ENCODE results near the gene DNAL1. TPM values are rescaled to one million over a fixed set of nuclear protein-coding genes. Genes with fewer than 3 reads are reported as not detected.

DNAL1 gene
- total and polyA plus RNA-seq, 10 of the 15 experiments (the other 5 are each of a cell fraction or from before 2014, with no cell fraction given), result 2.4 to 18.2 (median 7.4) TPM

DNA sequence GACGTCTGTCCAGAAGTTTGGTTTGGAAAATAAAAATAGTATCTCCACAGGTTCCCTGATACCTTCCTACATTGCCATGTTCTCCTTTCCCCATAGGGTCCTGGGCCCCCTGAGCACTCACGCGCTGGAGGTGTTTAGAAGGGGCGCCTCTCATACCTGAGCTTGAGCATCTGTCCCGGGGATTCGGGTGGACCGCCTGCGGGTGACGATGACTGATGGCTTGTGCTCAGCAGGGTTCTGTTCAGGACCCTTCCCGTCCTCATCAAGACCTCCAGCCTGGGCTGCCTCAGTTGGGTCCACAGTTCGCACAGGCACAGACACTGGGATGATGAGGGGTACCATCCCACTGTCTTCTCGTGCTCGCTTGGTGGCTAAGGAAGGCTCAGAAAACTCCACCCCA is 92.1 kb downstream of the DNAL1 start:
- Histone ChIP-seq H2AFZ (ENCODE audit: control insufficient read depth, low read depth, low read length) (no peak overlapping the region), H3K4me1 (ENCODE audit: control insufficient read depth, insufficient read depth, low read length) (peaks cover 10% of the 10 kb centered on the region), H3K9ac (ENCODE audit: control insufficient read depth, insufficient read depth, low read length) (no peak overlapping the region), H3K4me3 (no peak overlapping the region), H3K27me3 (replicated peaks in 1 of 2; ENCODE audit: control insufficient read depth in 2 of 2, insufficient read depth in 2 of 2, low read length in 1 of 2) (no peaks in the 10 kb centered on the region), H3K9me3 (replicated peaks; ENCODE audit: control insufficient read depth, insufficient read depth, low read length) (no peaks in the 10 kb centered on the region), H3K79me2 (ENCODE audit: control insufficient read depth, insufficient read depth, low read length) (peaks cover 37% of the 10 kb centered on the region), H3K36me3 (ENCODE audit: control insufficient read depth in 2 of 2, insufficient read depth in 2 of 2, low read length in 1 of 2) (peaks cover 38% of the 10 kb centered on the region in 2 experiments), H3K4me2 (ENCODE audit: control insufficient read depth, insufficient read depth) (no peak overlapping the region), H4K20me1 (ENCODE audit: control insufficient read depth, insufficient read depth) (peaks cover 6% of the 10 kb centered on the region), H3K27ac (ENCODE audit: control insufficient read depth, insufficient read depth) (no peak overlapping the region)
- ChIA-PET POLR2A (no interaction called here), RAD21 (ENCODE audit: unreplicated experiment) (no interaction called here), CTCF (no interaction called here), SMC1A (ENCODE audit: uncharacterized antibody, unreplicated experiment) (no interaction called here)
- BruUV-seq (replicated peaks), result no TSS peak
- intact Hi-C loops (cut with micrococcal nuclease; ENCODE audit: unreplicated experiment) (no loop called here), in situ Hi-C loops (cut with MboI) (loop anchor here (25.0 kb wide), 1 partner anchor 300 kb away; no protein-coding TSS in a partner anchor)
- no peak for ATAC-seq
- WGBS (ENCODE audit: insufficient coverage, insufficient replicate concordance, low lambda C conversion rate, missing lambda C conversion rate), result 92% methylated on average over 13 of the region's 13 CpGs
- TF ChIP-seq YBX1 (IDR thresholded peaks at IDR 0.05) (no peak), NBN (IDR thresholded peaks at IDR 0.05) (no peak), POLR2A (IDR thresholded peaks at IDR 0.05; ENCODE audit: low read depth, low read length) (peak; percentile 30; the same call in 1 of the 2 replicates), KLF5 (IDR thresholded peaks at IDR 0.05; ENCODE audit: partially characterized antibody) (no peak), HDAC6 (IDR thresholded peaks at IDR 0.05; ENCODE audit: unreplicated experiment) (no peak), BCL11A (IDR thresholded peaks at IDR 0.05; ENCODE audit: low read depth, low read length) (no peak)
- no peak for DNase-seq (ENCODE audit: low read depth, low spot score)
- FAIRE-seq, result no peak

DNA sequence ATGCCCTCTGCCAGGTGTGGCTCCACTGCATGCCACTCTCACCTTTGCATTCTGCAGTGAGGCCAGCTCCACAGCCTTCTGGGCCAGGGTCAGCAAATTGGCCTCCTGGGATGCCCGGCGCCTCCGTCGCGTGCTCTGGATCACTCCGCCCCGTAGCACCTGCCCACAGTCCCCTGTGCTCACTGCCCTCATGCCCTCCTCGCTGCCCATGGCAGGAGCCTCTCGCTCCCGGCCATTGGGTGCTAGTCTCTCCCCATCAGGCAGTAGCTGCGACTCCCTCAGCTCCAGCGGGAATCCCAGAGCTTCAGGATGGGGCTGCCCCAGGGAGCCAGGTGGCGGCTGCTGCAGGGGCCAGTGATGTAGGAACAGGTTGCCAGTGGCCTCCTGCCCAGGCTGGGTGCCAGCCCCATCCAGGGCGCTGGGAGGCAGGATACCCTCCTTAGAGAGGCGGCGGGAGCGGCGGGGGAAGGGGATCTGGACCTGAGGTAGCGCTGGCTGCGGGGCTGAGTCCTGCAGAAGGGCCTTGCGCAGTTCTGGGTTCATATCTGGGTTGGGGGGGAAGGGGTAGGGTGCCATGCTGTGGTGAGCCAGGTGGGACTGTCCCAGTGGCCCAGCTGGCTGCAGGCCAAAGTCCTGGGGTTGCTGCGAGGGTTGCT is 93.9 kb downstream of the DNAL1 start:
- BruUV-seq (replicated peaks), result no TSS peak
- 98% methylated on average over 20 of the region's 22 CpGs for WGBS (ENCODE audit: insufficient coverage, insufficient replicate concordance, low lambda C conversion rate, missing lambda C conversion rate)
- intact Hi-C loops (cut with micrococcal nuclease; ENCODE audit: unreplicated experiment), result no loop called here
- Histone ChIP-seq H4K20me1 (ENCODE audit: control insufficient read depth, insufficient read depth) (peaks cover 13% of the 10 kb centered on the region), H2AFZ (ENCODE audit: control insufficient read depth, low read depth, low read length) (no peak overlapping the region), H3K9me3 (replicated peaks; ENCODE audit: control insufficient read depth, insufficient read depth, low read length) (no peaks in the 10 kb centered on the region), H3K79me2 (ENCODE audit: control insufficient read depth, insufficient read depth, low read length) (peaks cover 55% of the 10 kb centered on the region), H3K36me3 (ENCODE audit: control insufficient read depth in 2 of 2, insufficient read depth in 2 of 2, low read length in 1 of 2) (peaks cover 38 to 44% of the 10 kb centered on the region in 2 experiments), H3K27ac (ENCODE audit: control insufficient read depth, insufficient read depth) (no peak overlapping the region), H3K4me3 (no peak overlapping the region), H3K4me2 (ENCODE audit: control insufficient read depth, insufficient read depth) (no peak overlapping the region), H3K27me3 (replicated peaks in 1 of 2; ENCODE audit: control insufficient read depth in 2 of 2, insufficient read depth in 2 of 2, low read length in 1 of 2) (no peaks in the 10 kb centered on the region), H3K4me1 (ENCODE audit: control insufficient read depth, insufficient read depth, low read length) (peaks cover 28% of the 10 kb centered on the region), H3K9ac (ENCODE audit: control insufficient read depth, insufficient read depth, low read length) (no peak overlapping the region)
- in situ Hi-C loops (cut with MboI), result loop anchor here (25.0 kb wide), 1 partner anchor 299 kb away; no protein-coding TSS in a partner anchor
- POLR2A ChIA-PET, result interaction anchor here (0.5 kb wide), 1 partner anchor 48 kb away, joined by 3 read pairs; no protein-coding TSS in a partner anchor
- RAD21 ChIA-PET (ENCODE audit: unreplicated experiment), result no interaction called here
- CTCF ChIA-PET, result interaction anchor here (1.5 to 1.6 kb wide), 2 partner anchors 9 to 10 kb away, joined by 3 to 7 read pairs; no protein-coding TSS in a partner anchor
- no peak for FAIRE-seq
- no peak for ATAC-seq
- TF ChIP-seq, protein P1, sequence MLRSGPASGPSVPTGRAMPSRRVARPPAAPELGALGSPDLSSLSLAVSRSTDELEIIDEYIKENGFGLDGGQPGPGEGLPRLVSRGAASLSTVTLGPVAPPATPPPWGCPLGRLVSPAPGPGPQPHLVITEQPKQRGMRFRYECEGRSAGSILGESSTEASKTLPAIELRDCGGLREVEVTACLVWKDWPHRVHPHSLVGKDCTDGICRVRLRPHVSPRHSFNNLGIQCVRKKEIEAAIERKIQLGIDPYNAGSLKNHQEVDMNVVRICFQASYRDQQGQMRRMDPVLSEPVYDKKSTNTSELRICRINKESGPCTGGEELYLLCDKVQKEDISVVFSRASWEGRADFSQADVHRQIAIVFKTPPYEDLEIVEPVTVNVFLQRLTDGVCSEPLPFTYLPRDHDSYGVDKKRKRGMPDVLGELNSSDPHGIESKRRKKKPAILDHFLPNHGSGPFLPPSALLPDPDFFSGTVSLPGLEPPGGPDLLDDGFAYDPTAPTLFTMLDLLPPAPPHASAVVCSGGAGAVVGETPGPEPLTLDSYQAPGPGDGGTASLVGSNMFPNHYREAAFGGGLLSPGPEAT (IDR thresholded peaks at IDR 0.05; ENCODE audit: low read depth), result no peak
- TF ChIP-seq, protein P2, sequence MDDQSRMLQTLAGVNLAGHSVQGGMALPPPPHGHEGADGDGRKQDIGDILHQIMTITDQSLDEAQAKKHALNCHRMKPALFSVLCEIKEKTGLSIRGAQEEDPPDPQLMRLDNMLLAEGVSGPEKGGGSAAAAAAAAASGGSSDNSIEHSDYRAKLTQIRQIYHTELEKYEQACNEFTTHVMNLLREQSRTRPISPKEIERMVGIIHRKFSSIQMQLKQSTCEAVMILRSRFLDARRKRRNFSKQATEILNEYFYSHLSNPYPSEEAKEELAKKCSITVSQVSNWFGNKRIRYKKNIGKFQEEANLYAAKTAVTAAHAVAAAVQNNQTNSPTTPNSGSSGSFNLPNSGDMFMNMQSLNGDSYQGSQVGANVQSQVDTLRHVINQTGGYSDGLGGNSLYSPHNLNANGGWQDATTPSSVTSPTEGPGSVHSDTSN (IDR thresholded peaks at IDR 0.05; ENCODE audit: insufficient replicate concordance, low read depth, low read length), result no peak
- no peak for TF ChIP-seq RB1 (IDR thresholded peaks at IDR 0.05; ENCODE audit: borderline replicate concordance)
- peak; percentile 68 for TF ChIP-seq POLR2A (IDR thresholded peaks at IDR 0.05; ENCODE audit: low read depth, low read length)
- no peak for TF ChIP-seq CHD4 (IDR thresholded peaks at IDR 0.05)
- no peak for TF ChIP-seq CHD2 (IDR thresholded peaks at IDR 0.05; ENCODE audit: borderline replicate concordance, low read depth, low read length)
- no peak for TF ChIP-seq ZSCAN29 (IDR thresholded peaks at IDR 0.05)
- no peak for TF ChIP-seq RFX5 (IDR thresholded peaks at IDR 0.05; ENCODE audit: low read depth, low read length)
- TF ChIP-seq, protein P3, sequence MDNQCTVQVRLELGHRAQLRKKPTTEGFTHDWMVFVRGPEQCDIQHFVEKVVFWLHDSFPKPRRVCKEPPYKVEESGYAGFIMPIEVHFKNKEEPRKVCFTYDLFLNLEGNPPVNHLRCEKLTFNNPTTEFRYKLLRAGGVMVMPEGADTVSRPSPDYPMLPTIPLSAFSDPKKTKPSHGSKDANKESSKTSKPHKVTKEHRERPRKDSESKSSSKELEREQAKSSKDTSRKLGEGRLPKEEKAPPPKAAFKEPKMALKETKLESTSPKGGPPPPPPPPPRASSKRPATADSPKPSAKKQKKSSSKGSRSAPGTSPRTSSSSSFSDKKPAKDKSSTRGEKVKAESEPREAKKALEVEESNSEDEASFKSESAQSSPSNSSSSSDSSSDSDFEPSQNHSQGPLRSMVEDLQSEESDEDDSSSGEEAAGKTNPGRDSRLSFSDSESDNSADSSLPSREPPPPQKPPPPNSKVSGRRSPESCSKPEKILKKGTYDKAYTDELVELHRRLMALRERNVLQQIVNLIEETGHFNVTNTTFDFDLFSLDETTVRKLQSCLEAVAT (IDR thresholded peaks at IDR 0.05), result no peak
- SMC1A ChIA-PET (ENCODE audit: uncharacterized antibody, unreplicated experiment), result no interaction called here
- no peak for DNase-seq (ENCODE audit: low read depth, low spot score)

Measured in GM12878 (cell line).